ENCODE data around the gene MPC2.

DNA sequence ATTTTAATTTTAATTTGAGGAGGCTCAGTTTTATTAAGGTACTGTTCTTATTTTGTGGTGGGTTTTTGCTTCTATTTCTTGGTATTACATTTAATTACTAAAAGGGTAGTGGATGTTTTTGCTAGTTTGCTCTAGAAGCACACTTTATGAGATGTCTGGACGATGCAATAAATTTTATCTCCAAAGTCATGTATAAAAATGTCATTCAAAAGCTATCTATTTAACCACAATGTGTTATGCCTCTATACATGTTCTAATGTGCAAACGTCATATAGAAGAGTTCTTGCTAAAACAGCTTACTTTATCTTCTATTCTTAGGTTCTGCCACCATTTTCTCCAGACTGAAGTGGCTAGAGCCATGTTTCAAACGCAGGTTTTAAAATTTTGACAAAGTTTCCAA is 12.9 kb upstream of the MPC2 start:
- TF ChIP-seq CTCF (IDR thresholded peaks at IDR 0.05 in 4 of 5, conservative IDR thresholded peaks at IDR 0.05 in 1 of 5) (no peak), POLR2A (IDR thresholded peaks at IDR 0.05) (no peak)

Measured in gastrocnemius medialis (tissue), 4 donors.